Tibial nerve (tissue), 4 donors: Measurements from ENCODE around the gene QSOX1. TPM values are rescaled to one million over a fixed set of nuclear protein-coding genes. Genes with fewer than 3 reads are reported as not detected.

ENCODE experiments used
- DNase-seq, 2 donors: peaks; one replicate each; pipeline ENCODE4 v3.0.0-alpha.2; 2019; ENCODE audit warnings: low spot score in 2 of 2
- H3K27ac ChIP-seq, 4 donors: fragments of 200-600 bp; sonication (generic) in 3 of 4; one replicate each; pipeline ENCODE4 v1.5.1; 2017 to 2019; ENCODE audit warnings: mild to moderate bottlenecking in 1 of 4
- H3K27me3 ChIP-seq, 2 donors: fragments of 200-600 bp; sonication (generic) in 1 of 2; one replicate each; pipeline versions ENCODE4 v1.5.1 to v1.6.0; 2017 to 2019
- H3K36me3 ChIP-seq, 3 donors: fragments of 200-600 bp; sonication (generic); one replicate each; pipeline ENCODE4 v1.5.1; 2018 to 2019
- H3K4me1 ChIP-seq, 4 donors: fragments of 200-600 bp; sonication (generic) in 3 of 4; one replicate each; pipeline ENCODE4 v1.5.1; 2017 to 2019
- H3K4me3 ChIP-seq, 4 donors: fragments of 200-600 bp; sonication (generic) in 3 of 4; one replicate each; pipeline ENCODE4 v1.5.1; 2017 to 2019; ENCODE audit warnings: mild to moderate bottlenecking in 1 of 4, moderate library complexity in 1 of 4
- H3K9me3 ChIP-seq, 4 donors: fragments of 200-600 bp; sonication (generic) in 3 of 4; one replicate each; pipeline ENCODE4 v1.5.1; 2017 to 2019
- CTCF ChIP-seq, 5 experiments: fragments of 200-600 bp in 3 of 5; fragments of 450-650 bp in 2 of 5; sonication (generic) in 3 of 5; IDR thresholded peaks; one replicate each; pipeline ENCODE4 v1.5.1; 2016 to 2019; ENCODE audit warnings: antibody characterized with exemption in 5 of 5, mild to moderate bottlenecking in 3 of 5, moderate library complexity in 2 of 5
- EP300 ChIP-seq, 2 donors: sonication (generic); formaldehyde crosslinking; IDR thresholded peaks; one replicate each; pipeline ENCODE4 v1.6.1; 2017; ENCODE audit warnings: antibody characterized with exemption in 2 of 2, mild to moderate bottlenecking in 1 of 2
- POLR2A ChIP-seq, 2 donors: fragments of 450-650 bp; IDR thresholded peaks; one replicate each; pipeline ENCODE4 v1.6.1; 2017; ENCODE audit warnings: antibody characterized with exemption in 2 of 2, mild to moderate bottlenecking in 2 of 2, moderate library complexity in 2 of 2
- WGBS, 2 donors: methylation state at CpG; one replicate each; pipeline ENCODE4 v1.1.5; 2018; 5-methylcytosine and 5-hydroxymethylcytosine counted together
- total RNA-seq, 4 donors: library from RNA; depleted of rRNA; stranded (reverse); fragments of >200 nt; gene quantifications; one replicate each; pipeline ENCODE4 v1.1.0, GENCODE V29; 2016

The QSOX1 gene
- total RNA-seq, 4 donors from 2014 or later = 41.0 to 55.5 (median 50.7) TPM

- DNase-seq = no peak
- Histone ChIP-seq H3K27me3 (no peaks in the 10 kb centered on the region), H3K4me3 (no peak overlapping the region), H3K4me1 (no peaks in the 10 kb centered on the region), H3K9me3 (no peaks in the 10 kb centered on the region), H3K36me3 (no peaks in the 10 kb centered on the region), H3K27ac (no peak overlapping the region)
- WGBS, 2 donors = 64 to 71% methylated on average over 2 of the region's 2 CpGs
- TF ChIP-seq CTCF (IDR thresholded peaks at IDR 0.05) (no peak), EP300 (IDR thresholded peaks at IDR 0.05) (no peak), POLR2A (IDR thresholded peaks at IDR 0.05) (no peak)
These were observed 16.9 kb upstream of the QSOX1 start for GRCh38 chr1:180137776-180138175.

- DNase-seq = no peak
- H3K4me3 ChIP-seq = no peak overlapping the region
- no peaks in the 10 kb centered on the region for H3K4me1 ChIP-seq
- no peak overlapping the region for H3K27ac ChIP-seq
- no peaks in the 10 kb centered on the region for H3K27me3 ChIP-seq
- no peaks in the 10 kb centered on the region for H3K36me3 ChIP-seq
- no peak for TF ChIP-seq POLR2A (IDR thresholded peaks at IDR 0.05)
- WGBS, 2 donors = 74 to 79% methylated on average over 6 of the region's 6 CpGs
- no peaks in the 10 kb centered on the region for H3K9me3 ChIP-seq
These were observed 13.2 kb upstream of the QSOX1 start for GRCh38 chr1:180141381-180141934.

GRCh38 chr1:180143359-180143758 is 11.3 kb upstream of the QSOX1 start:
- TF ChIP-seq EP300 (IDR thresholded peaks at IDR 0.05) (no peak), POLR2A (IDR thresholded peaks at IDR 0.05) (no peak), CTCF (IDR thresholded peaks at IDR 0.05) (no peak)
- WGBS, 2 donors = 76 to 77% methylated on average over 3 of the region's 3 CpGs

GRCh38 chr1:180144659-180145357 is 9.9 kb upstream of the QSOX1 start:
- H3K9me3 ChIP-seq = no peaks in the 10 kb centered on the region
- H3K27me3 ChIP-seq = no peaks in the 10 kb centered on the region
- no peak overlapping the region for H3K27ac ChIP-seq
- no peak for DNase-seq
- no peak for TF ChIP-seq EP300 (IDR thresholded peaks at IDR 0.05)
- TF ChIP-seq POLR2A (IDR thresholded peaks at IDR 0.05) = no peak
- TF ChIP-seq CTCF (IDR thresholded peaks at IDR 0.05) = no peak
- 75 to 78% methylated on average over 6 of the region's 6 CpGs for WGBS, 2 donors
- H3K4me1 ChIP-seq = no peaks in the 10 kb centered on the region
- H3K4me3 ChIP-seq = no peak overlapping the region
- no peaks in the 10 kb centered on the region for H3K36me3 ChIP-seq

More at GRCh38 chr1:180143359-180143758, 11.3 kb upstream of the QSOX1 start:
- no peak overlapping the region for H3K27ac ChIP-seq
- no peak overlapping the region for H3K4me3 ChIP-seq
- H3K9me3 ChIP-seq = no peaks in the 10 kb centered on the region
- no peaks in the 10 kb centered on the region for H3K36me3 ChIP-seq
- DNase-seq = no peak
- H3K4me1 ChIP-seq = no peaks in the 10 kb centered on the region
- no peaks in the 10 kb centered on the region for H3K27me3 ChIP-seq

GRCh38 chr1:180145446-180145845 is 9.2 kb upstream of the QSOX1 start:
- Histone ChIP-seq H3K27me3 (no peaks in the 10 kb centered on the region), H3K4me3 (no peak overlapping the region), H3K27ac (no peak overlapping the region), H3K9me3 (no peaks in the 10 kb centered on the region), H3K4me1 (no peaks in the 10 kb centered on the region), H3K36me3 (no peaks in the 10 kb centered on the region)
- TF ChIP-seq CTCF (IDR thresholded peaks at IDR 0.05) = no peak
- no peak for TF ChIP-seq POLR2A (IDR thresholded peaks at IDR 0.05)
- TF ChIP-seq EP300 (IDR thresholded peaks at IDR 0.05) = no peak
- 90 to 94% methylated on average over 3 of the region's 3 CpGs for WGBS, 2 donors
- no peak for DNase-seq
